Measurements from ENCODE around the gene HDAC11. TPM values are rescaled to one million over a fixed set of nuclear protein-coding genes. Genes with fewer than 3 reads are reported as not detected.

Gene HDAC11
- total and polyA plus RNA-seq, 9 of the 15 experiments (the other 6 are each of a cell fraction or from before 2014, with no cell fraction given): 0.60 to 6.0 (median 4.5) TPM

- no peak overlapping the region for H3K4me2 ChIP-seq (ENCODE audit: insufficient read depth, low read length)
- TF ChIP-seq SMAD1 (IDR thresholded peaks at IDR 0.05; ENCODE audit: low read depth, low read length, partially characterized antibody): no peak
- TF ChIP-seq CEBPZ (IDR thresholded peaks at IDR 0.05; ENCODE audit: borderline replicate concordance, low read depth, low read length): no peak
- TF ChIP-seq FOSL1 (tag; conservative IDR thresholded peaks at IDR 0.05): peak; percentile 32; the same call in 1 of the 2 replicates
- TF ChIP-seq ATF3 (IDR thresholded peaks at IDR 0.05): peak; percentile 40; the same call in 1 of the 2 replicates
- TF ChIP-seq ATF3 (CRISPR knock-in tag; conservative IDR thresholded peaks at IDR 0.05): no peak
- no peak for FAIRE-seq
- ATAC-seq: no peak
- 9% methylated on average over 5 of the region's 5 CpGs for WGBS (ENCODE audit: insufficient coverage, low coverage, missing lambda C conversion rate)
- intact Hi-C loops (cut with micrococcal nuclease): no loop called here
- ChIA-PET CTCF (ENCODE audit: low intra/inter-chr PET ratio) (no interaction called here), POLR2A (interaction anchor here (0.7 kb wide), 1 partner anchor 19 kb away, joined by 3 read pairs; no protein-coding TSS in a partner anchor)
- peaks cover 3 to 35% of the 10 kb centered on the region in 2 experiments; a peak in 4 of 5 replicates for H3K27me3 ChIP-seq (ENCODE audit: control insufficient read depth in 2 of 2, insufficient read depth in 2 of 2, low read length in 2 of 2)
- DNase-seq (ENCODE audit: extremely low read depth in 1 of 4, low spot score in 3 of 4): no peak
- H3K4me1 ChIP-seq (replicated peaks in 1 of 2; ENCODE audit: control insufficient read depth in 2 of 2, insufficient read depth in 2 of 2, low read length in 2 of 2): peaks cover 19% of the 10 kb centered on the region in 2 experiments; a peak in 4 of 5 replicates
- H3K27ac ChIP-seq (ENCODE audit: extremely low read depth, low read depth, low read length): no peak overlapping the region
- no peak overlapping the region for H2AFZ ChIP-seq (ENCODE audit: low read depth, low read length)
- no peak overlapping the region for H3K9ac ChIP-seq (ENCODE audit: insufficient read depth in 1 of 2, low read depth in 2 of 2, low read length in 2 of 2)
- H3K79me2 ChIP-seq (ENCODE audit: control insufficient read depth, insufficient read depth, low read length): no peaks in the 10 kb centered on the region
- H3K36me3 ChIP-seq (ENCODE audit: control insufficient read depth, insufficient read depth, low read length): no peaks in the 10 kb centered on the region
- BruUV-seq (replicated peaks): no TSS peak
- no peaks in the 10 kb centered on the region for H3K9me3 ChIP-seq (replicated peaks; ENCODE audit: control insufficient read depth, insufficient read depth, low read depth, low read length)
- peaks cover 18% of the 10 kb centered on the region for H4K20me1 ChIP-seq (replicated peaks; ENCODE audit: control insufficient read depth, insufficient read depth, low read length)
- H3K9me1 ChIP-seq (ENCODE audit: control insufficient read depth, insufficient read depth, low read length): peaks cover 3% of the 10 kb centered on the region
- H3K4me3 ChIP-seq: no peak overlapping the region
- in situ Hi-C loops (cut with MboI): no loop called here
These were observed 63.1 kb downstream of the HDAC11 start for GRCh38 chr3:13543253-13543652.

All from K562 (cell line).